ENCODE results near the gene C16orf54. TPM values are rescaled to one million over a fixed set of nuclear protein-coding genes. Genes with fewer than 3 reads are reported as not detected.
"Not testable (repeated sequence)": the region's sequence is repeated elsewhere in the genome, so short reads cannot be mapped to it uniquely, and the experiment has no call there.

The C16orf54 gene
- total RNA-seq, 1 donor from 2014 or later = not detected

DNA sequence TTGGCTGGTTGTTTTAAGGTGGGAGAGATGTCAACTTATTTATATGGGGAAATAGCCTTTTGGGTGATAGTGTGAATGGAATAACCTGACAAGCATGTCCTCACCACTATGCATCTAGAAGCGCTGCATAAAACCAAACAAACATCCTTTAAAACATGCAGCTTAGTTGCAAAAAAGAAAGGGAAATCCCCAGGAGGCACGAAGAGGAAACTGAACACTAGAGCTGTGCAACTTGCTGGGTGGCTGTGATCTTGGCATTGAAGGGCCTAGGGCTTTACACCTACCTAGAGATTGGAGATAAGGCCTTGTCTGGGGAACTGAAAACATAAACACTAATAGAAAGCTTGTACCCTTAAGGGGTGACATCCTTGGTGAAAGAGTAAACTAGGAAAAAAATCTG lies 7.3 kb downstream of the C16orf54 start:
- TF ChIP-seq, protein P1, sequence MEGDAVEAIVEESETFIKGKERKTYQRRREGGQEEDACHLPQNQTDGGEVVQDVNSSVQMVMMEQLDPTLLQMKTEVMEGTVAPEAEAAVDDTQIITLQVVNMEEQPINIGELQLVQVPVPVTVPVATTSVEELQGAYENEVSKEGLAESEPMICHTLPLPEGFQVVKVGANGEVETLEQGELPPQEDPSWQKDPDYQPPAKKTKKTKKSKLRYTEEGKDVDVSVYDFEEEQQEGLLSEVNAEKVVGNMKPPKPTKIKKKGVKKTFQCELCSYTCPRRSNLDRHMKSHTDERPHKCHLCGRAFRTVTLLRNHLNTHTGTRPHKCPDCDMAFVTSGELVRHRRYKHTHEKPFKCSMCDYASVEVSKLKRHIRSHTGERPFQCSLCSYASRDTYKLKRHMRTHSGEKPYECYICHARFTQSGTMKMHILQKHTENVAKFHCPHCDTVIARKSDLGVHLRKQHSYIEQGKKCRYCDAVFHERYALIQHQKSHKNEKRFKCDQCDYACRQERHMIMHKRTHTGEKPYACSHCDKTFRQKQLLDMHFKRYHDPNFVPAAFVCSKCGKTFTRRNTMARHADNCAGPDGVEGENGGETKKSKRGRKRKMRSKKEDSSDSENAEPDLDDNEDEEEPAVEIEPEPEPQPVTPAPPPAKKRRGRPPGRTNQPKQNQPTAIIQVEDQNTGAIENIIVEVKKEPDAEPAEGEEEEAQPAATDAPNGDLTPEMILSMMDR (conservative IDR thresholded peaks at IDR 0.05) = no peak
- no peaks in the 10 kb centered on the region for H3K36me3 Mint-ChIP-seq (ENCODE audit: low read depth)
- peaks cover 4% of the 10 kb centered on the region for H3K4me1 Mint-ChIP-seq
- no peak overlapping the region for H3K4me3 Mint-ChIP-seq
- DNase-seq (ENCODE audit: low read depth, low spot score) = no peak
- H3K27ac Mint-ChIP-seq (ENCODE audit: unreplicated experiment) = no peak overlapping the region
- peaks cover 3% of the 10 kb centered on the region for H3K27me3 Mint-ChIP-seq (ENCODE audit: low read depth)
- H3K9me3 Mint-ChIP-seq = no peaks in the 10 kb centered on the region

DNA sequence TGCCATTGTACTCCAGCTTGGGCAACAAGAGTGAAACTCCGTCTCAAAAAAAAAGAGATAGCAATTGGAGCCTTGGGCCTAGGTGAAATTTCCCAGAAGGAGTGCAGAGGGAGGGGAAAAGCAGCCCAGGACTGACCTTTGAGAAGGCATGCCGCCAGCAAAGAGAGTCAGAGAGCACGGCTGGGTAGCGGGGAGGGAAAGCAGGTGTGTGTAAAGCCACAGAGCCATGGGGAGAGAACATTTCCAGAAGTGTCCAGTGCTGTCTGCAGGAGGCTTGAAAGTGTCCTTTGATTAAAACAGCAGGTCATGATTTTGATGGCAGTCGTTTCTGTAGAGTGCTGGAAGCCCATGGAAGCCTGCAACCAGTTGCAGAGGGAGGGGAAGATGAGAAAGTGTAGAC lies 8.1 kb downstream of the C16orf54 start:
- Mint-ChIP-seq H3K27me3 (ENCODE audit: low read depth) (peaks cover 3% of the 10 kb centered on the region), H3K4me1 (peaks cover 4% of the 10 kb centered on the region), H3K4me3 (no peak overlapping the region), H3K27ac (ENCODE audit: unreplicated experiment) (no peak overlapping the region), H3K36me3 (ENCODE audit: low read depth) (no peaks in the 10 kb centered on the region), H3K9me3 (no peaks in the 10 kb centered on the region)
- TF ChIP-seq, protein P1 (conservative IDR thresholded peaks at IDR 0.05) = no peak
- no peak for DNase-seq (ENCODE audit: low read depth, low spot score)

DNA sequence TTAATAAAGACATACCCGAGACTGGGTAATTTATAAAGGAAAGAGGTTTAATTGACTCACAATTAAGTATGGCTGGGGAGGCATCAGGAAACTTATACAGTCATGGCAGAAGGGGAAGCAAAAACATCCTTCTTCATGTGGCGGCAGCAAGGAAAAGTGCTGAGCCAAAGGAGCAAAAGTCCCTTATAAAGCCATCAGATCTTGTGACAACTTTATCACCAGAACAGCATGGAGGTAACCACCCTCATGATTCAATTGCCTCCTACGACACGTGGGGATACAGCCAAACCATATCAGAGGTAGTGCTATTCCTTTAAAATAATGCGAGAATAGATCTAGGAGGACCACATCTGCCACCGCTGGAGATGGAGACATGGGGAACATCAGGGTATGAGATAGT lies 9.0 kb downstream of the C16orf54 start:
- DNase-seq (ENCODE audit: low read depth, low spot score) = no peak
- H3K4me3 Mint-ChIP-seq = no peak overlapping the region
- no peak overlapping the region for H3K27ac Mint-ChIP-seq (ENCODE audit: unreplicated experiment)
- H3K27me3 Mint-ChIP-seq (ENCODE audit: low read depth) = peaks cover 3% of the 10 kb centered on the region
- no peaks in the 10 kb centered on the region for H3K9me3 Mint-ChIP-seq
- H3K36me3 Mint-ChIP-seq (ENCODE audit: low read depth) = no peaks in the 10 kb centered on the region
- H3K4me1 Mint-ChIP-seq = peaks cover 4% of the 10 kb centered on the region
- TF ChIP-seq, protein P1 (conservative IDR thresholded peaks at IDR 0.05) = no peak

DNA sequence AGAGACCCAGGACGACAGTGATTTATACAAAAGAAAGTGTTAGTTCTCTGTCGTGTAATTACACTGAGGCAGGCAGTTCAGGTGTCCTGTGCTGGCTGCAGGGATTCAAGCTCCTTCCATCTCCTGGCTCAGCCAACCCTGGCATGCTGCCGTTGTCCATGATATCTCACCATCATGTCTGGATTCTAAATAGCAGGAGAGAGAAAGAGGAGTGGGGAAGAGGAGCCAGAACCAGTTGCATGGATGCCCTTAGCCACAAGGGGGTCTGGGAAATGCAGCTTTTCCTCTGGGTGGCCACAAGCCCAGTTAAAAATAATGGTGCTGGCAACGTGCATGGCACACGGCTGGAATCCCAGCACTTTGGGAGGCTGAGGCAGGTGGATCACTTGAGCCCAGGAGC lies 9.7 kb downstream of the C16orf54 start:
- no peaks in the 10 kb centered on the region for H3K36me3 Mint-ChIP-seq (ENCODE audit: low read depth)
- no peak for DNase-seq (ENCODE audit: low read depth, low spot score)
- H3K27ac Mint-ChIP-seq (ENCODE audit: unreplicated experiment) = no peak overlapping the region

DNA sequence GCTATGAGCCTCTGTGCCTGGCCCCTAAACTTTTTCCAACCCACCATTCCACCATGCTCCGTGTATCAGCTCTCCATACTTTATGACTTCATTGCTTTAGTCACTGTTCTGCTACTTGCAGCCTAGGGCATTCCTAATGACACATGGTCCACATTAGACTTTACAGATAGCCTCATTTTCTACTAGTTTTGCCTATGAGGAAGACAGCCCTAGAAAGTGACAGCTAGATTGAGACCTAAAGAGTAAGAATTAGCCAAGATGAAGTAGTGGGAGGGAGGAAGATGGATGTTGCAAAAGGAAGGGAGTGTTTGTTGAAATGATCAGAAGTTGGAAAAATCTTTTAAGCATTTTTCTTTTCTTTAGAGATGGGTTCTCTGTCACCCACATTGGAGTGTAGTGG lies 11.0 kb downstream of the C16orf54 start:
- TF ChIP-seq, protein P1 (conservative IDR thresholded peaks at IDR 0.05) = no peak
- H3K27me3 Mint-ChIP-seq (ENCODE audit: low read depth) = peaks cover under 1% of the 10 kb centered on the region
- no peaks in the 10 kb centered on the region for H3K9me3 Mint-ChIP-seq
- no peaks in the 10 kb centered on the region for H3K36me3 Mint-ChIP-seq (ENCODE audit: low read depth)
- H3K4me3 Mint-ChIP-seq = no peak overlapping the region
- H3K27ac Mint-ChIP-seq (ENCODE audit: unreplicated experiment) = no peak overlapping the region
- peaks cover 4% of the 10 kb centered on the region for H3K4me1 Mint-ChIP-seq
- no peak for DNase-seq (ENCODE audit: low read depth, low spot score)

More for the DNA sequence above, 9.7 kb downstream of the C16orf54 start:
- Mint-ChIP-seq H3K4me3 (no peak overlapping the region), H3K27me3 (ENCODE audit: low read depth) (peaks cover 3% of the 10 kb centered on the region), H3K9me3 (no peaks in the 10 kb centered on the region), H3K4me1 (peaks cover 4% of the 10 kb centered on the region)
- TF ChIP-seq, protein P1 (conservative IDR thresholded peaks at IDR 0.05) = peak; percentile 19

DNA sequence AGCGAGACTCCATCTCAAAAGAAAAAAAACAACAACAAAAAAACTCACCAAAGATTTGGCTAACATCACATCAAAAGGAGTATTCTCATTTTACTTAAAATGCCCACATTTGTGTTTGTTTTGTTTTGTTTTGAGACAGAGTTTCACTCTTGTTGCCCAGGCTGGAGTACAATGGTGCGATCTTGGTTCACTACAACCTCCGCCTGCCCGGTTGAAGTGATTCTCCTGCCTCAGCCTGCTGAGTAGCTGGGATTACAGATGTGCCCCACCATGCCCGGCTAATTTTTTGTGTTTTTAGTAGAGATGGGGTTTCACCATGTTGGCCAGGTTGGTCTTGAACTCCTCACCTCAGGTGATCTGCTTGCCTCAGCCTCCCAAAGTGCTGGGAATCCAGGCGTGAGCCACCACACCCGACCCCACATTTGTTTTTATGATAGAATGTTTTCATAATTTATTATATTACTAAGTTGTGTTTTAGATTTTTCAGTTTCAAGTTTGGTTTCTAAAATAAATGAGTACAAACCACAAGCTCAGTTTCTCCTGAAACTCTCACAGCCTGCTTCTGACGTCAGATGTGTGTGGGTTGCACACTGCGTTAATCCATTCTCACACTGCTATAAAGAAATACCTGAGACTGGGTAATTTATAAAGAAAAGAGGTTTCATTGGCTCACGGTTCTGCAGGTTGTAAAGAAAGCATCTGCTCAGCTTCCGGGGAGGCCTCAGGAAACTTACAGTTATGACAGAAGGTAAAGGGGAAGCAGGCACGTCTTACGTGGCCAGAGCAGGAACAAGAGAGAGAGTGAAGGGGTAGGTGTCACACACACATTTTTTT lies 13.8 kb downstream of the C16orf54 start:
- H3K4me3 Mint-ChIP-seq, H3K4me1 Mint-ChIP-seq: not testable (repeated sequence)
- H3K27ac Mint-ChIP-seq (ENCODE audit: unreplicated experiment) = peak overlapping the region; percentile 37

More for the DNA sequence above, 13.8 kb downstream of the C16orf54 start:
- not testable (repeated sequence) for H3K27me3 Mint-ChIP-seq (ENCODE audit: low read depth); H3K36me3 Mint-ChIP-seq (ENCODE audit: low read depth); H3K9me3 Mint-ChIP-seq; DNase-seq (ENCODE audit: low read depth, low spot score)

Measured in neural crest cell (in vitro differentiated cells).